Aorta (tissue), 5 donors: ENCODE data around the gene RGS10. TPM values are rescaled to one million over a fixed set of nuclear protein-coding genes. Genes with fewer than 3 reads are reported as not detected.

ENCODE experiments used
- ATAC-seq: fragments of 200-7000 bp; cut with Tn5 transposase; one replicate; pipeline ENCODE4 v1.9.1; 2022; ENCODE audit warnings: moderate library complexity; ENCODE audit not compliant: low FRiP score
- DNase-seq, 2 donors: peaks; one replicate each; pipeline ENCODE4 v3.0.0-alpha.2; 2020
- H3K27ac ChIP-seq, 2 donors: one replicate each; pipeline ENCODE4 v1.5.1; 2013; ENCODE audit warnings: low read length in 2 of 2, mild to moderate bottlenecking in 2 of 2, moderate library complexity in 2 of 2, control low read depth in 1 of 2, inconsistent platforms in 1 of 2, low read depth in 1 of 2
- H3K27me3 ChIP-seq, 2 donors: one replicate each; pipeline ENCODE4 v1.6.1; 2013; ENCODE audit warnings: control low read depth in 1 of 2, low read length in 1 of 2, mild to moderate bottlenecking in 1 of 2, moderate library complexity in 1 of 2; ENCODE audit not compliant: insufficient read depth in 2 of 2, control insufficient read depth in 1 of 2
- H3K36me3 ChIP-seq, 2 donors: one replicate each; pipeline ENCODE4 v1.6.1; 2013; ENCODE audit warnings: control low read depth in 1 of 2, low read length in 1 of 2, mild to moderate bottlenecking in 1 of 2; ENCODE audit not compliant: insufficient read depth in 2 of 2, control insufficient read depth in 1 of 2
- H3K4me1 ChIP-seq, 2 donors: one replicate each; pipeline ENCODE4 v1.6.1; 2013; ENCODE audit warnings: low read length in 2 of 2, control low read depth in 1 of 2, mild to moderate bottlenecking in 1 of 2, moderate library complexity in 1 of 2; ENCODE audit not compliant: insufficient read depth in 2 of 2, control insufficient read depth in 1 of 2
- H3K4me3 ChIP-seq, 2 donors: one replicate each; pipeline ENCODE4 v1.5.1; 2013; ENCODE audit warnings: low read length in 2 of 2, control low read depth in 1 of 2, mild to moderate bottlenecking in 1 of 2
- H3K9me3 ChIP-seq: one replicate; pipeline ENCODE4 v1.6.1; 2013; ENCODE audit warnings: mild to moderate bottlenecking, low read length; ENCODE audit not compliant: control insufficient read depth
- WGBS, 2 donors: extraction: QIAGEN DNeasy Blood & Tissue Kit; methylation state at CpG; one replicate each; pipeline ENCODE4 v1.1.7; 2013; 5-methylcytosine and 5-hydroxymethylcytosine counted together
- intact Hi-C, 2 donors: fragments of 100-400 bp; cut with DNase I; formaldehyde crosslinking; loops; one replicate each; pipeline versions ENCODE4 v1.14.2 to v1.15.0; 2022
- polyA plus RNA-seq, 2 donors: library from polyadenylated mRNA; stranded (reverse); fragments of 200-250 nt; gene quantifications; one replicate each; pipeline ENCODE4 v1.2.3, GENCODE V29; 2013
- total RNA-seq, 2 donors: library from RNA; stranded (reverse); fragmentation: NEBNext Ultra II Directional; extraction: Animal tissue kit (Norgen Biotek cat#: 25700); gene quantifications; one replicate each; pipeline ENCODE4 v1.2.1, GENCODE V29; 2021
- donor health status: healthy with polysubstance abuse.
- donor health status: Bipolar disorder and iron deficiency.
- donor health status: DM: no; HTN: no; CAD: no.
- donor health status: DM: no; HTN: no; CAD: no.
- donor health status: DM: yes; HTN: yes; CAD: no.

RGS10 gene
- total and polyA plus RNA-seq, 4 donors = 14.4 to 76.1 (median 39.5) TPM

- WGBS, 2 donors = 66 to 71% methylated on average over 6 of the region's 6 CpGs
- H3K9me3 ChIP-seq = no peaks in the 10 kb centered on the region
- H3K4me3 ChIP-seq = no peak overlapping the region
- no peak overlapping the region for H3K27ac ChIP-seq
- no peak for DNase-seq
- no peaks in the 10 kb centered on the region for H3K27me3 ChIP-seq
- H3K4me1 ChIP-seq = no peaks in the 10 kb centered on the region
- no peak for ATAC-seq
- intact Hi-C loops = no loop called here
- H3K36me3 ChIP-seq = no peaks in the 10 kb centered on the region
These were observed 12.8 kb upstream of the RGS10 start for GRCh38 chr10:119555178-119555784.

- H3K4me1 ChIP-seq = no peaks in the 10 kb centered on the region
- 60 to 66% methylated on average over 4 of the region's 4 CpGs for WGBS, 2 donors
- no peaks in the 10 kb centered on the region for H3K9me3 ChIP-seq
- no peaks in the 10 kb centered on the region for H3K36me3 ChIP-seq
- peaks cover 0 to 2% of the 10 kb centered on the region in 2 donors for H3K27me3 ChIP-seq
- H3K4me3 ChIP-seq = no peak overlapping the region
- ATAC-seq (no peak), DNase-seq (no peak)
- intact Hi-C loops = no loop called here
- H3K27ac ChIP-seq = no peak overlapping the region
These were observed 8.3 kb upstream of the RGS10 start for GRCh38 chr10:119550827-119551226.

GRCh38 chr10:119549247-119549999 lies 6.9 kb upstream of the RGS10 start:
- Histone ChIP-seq H3K4me3 (no peak overlapping the region), H3K27me3 (peaks cover 0 to 2% of the 10 kb centered on the region in 2 donors), H3K4me1 (no peaks in the 10 kb centered on the region), H3K9me3 (no peaks in the 10 kb centered on the region), H3K27ac (no peak overlapping the region), H3K36me3 (no peaks in the 10 kb centered on the region)
- intact Hi-C loops = no loop called here
- ATAC-seq (no peak), DNase-seq (no peak)
- WGBS, 2 donors = 51 to 53% methylated on average over 2 of the region's 2 CpGs

- no peaks in the 10 kb centered on the region for H3K9me3 ChIP-seq
- no peak overlapping the region for H3K4me3 ChIP-seq
- H3K27me3 ChIP-seq = peaks cover 0 to 2% of the 10 kb centered on the region in 2 donors
- 57 to 67% methylated on average over 3 of the region's 3 CpGs for WGBS, 2 donors
- ATAC-seq (no peak), DNase-seq (no peak)
- H3K36me3 ChIP-seq = no peaks in the 10 kb centered on the region
- no peak overlapping the region for H3K27ac ChIP-seq
- intact Hi-C loops = no loop called here
- peaks cover 0 to 3% of the 10 kb centered on the region in 2 donors for H3K4me1 ChIP-seq
These were observed 3.5 kb upstream of the RGS10 start for GRCh38 chr10:119546009-119546408.

- DNase-seq = no peak
- peaks cover 0 to 2% of the 10 kb centered on the region in 2 donors for H3K27me3 ChIP-seq
- H3K27ac ChIP-seq = no peak overlapping the region
- H3K4me1 ChIP-seq = peaks cover 0 to 3% of the 10 kb centered on the region in 2 donors
- H3K9me3 ChIP-seq = no peaks in the 10 kb centered on the region
- intact Hi-C loops = no loop called here
- no peak for ATAC-seq
- no peaks in the 10 kb centered on the region for H3K36me3 ChIP-seq
- no peak overlapping the region for H3K4me3 ChIP-seq
- 57% methylated on average over 4 of the region's 4 CpGs for WGBS, 2 donors
These were observed 2.8 kb upstream of the RGS10 start for GRCh38 chr10:119545310-119545709.

- intact Hi-C loops = loop anchor here in 1 of 2 donors (5.0 kb wide), 1 partner anchor 347 kb away; no protein-coding TSS in a partner anchor
- 13 to 15% methylated on average over 19 of the region's 19 CpGs for WGBS, 2 donors
- Histone ChIP-seq H3K4me1 (peaks cover 0 to 3% of the 10 kb centered on the region in 2 donors), H3K27ac (peak overlapping the region in 1 of 2 donors; percentile 61), H3K4me3 (no peak overlapping the region), H3K36me3 (no peaks in the 10 kb centered on the region), H3K27me3 (peaks cover 0 to 2% of the 10 kb centered on the region in 2 donors), H3K9me3 (no peaks in the 10 kb centered on the region)
- ATAC-seq (no peak), DNase-seq (no peak)
These were observed 1.5 kb upstream of the RGS10 start for GRCh38 chr10:119543814-119544642.

GRCh38 chr10:119542988-119543813 lies 682 bp upstream of the RGS10 start:
- intact Hi-C loops = loop anchor here in 1 of 2 donors (5.0 kb wide), 1 partner anchor 346 kb away; no protein-coding TSS in a partner anchor
- Histone ChIP-seq H3K4me3 (peak overlapping the region; percentile 64 to 79), H3K27ac (no peak overlapping the region), H3K9me3 (no peaks in the 10 kb centered on the region), H3K27me3 (no peaks in the 10 kb centered on the region), H3K36me3 (no peaks in the 10 kb centered on the region), H3K4me1 (peaks cover 0 to 3% of the 10 kb centered on the region in 2 donors)
- ATAC-seq = peak; percentile 75
- peak; percentile 78 to 88 for DNase-seq
- 1% methylated on average over 57 to 78 of the region's 78 CpGs for WGBS, 2 donors
